ENCODE results near the gene DMBT1. TPM values are rescaled to one million over a fixed set of nuclear protein-coding genes. Genes with fewer than 3 reads are reported as not detected.

DMBT1 gene
- total and polyA plus RNA-seq, 10 of the 15 experiments (the other 5 are each of a cell fraction or from before 2014, with no cell fraction given), result under 0.01 to 0.13 (median 0.03) TPM; not detected in 5

DNA sequence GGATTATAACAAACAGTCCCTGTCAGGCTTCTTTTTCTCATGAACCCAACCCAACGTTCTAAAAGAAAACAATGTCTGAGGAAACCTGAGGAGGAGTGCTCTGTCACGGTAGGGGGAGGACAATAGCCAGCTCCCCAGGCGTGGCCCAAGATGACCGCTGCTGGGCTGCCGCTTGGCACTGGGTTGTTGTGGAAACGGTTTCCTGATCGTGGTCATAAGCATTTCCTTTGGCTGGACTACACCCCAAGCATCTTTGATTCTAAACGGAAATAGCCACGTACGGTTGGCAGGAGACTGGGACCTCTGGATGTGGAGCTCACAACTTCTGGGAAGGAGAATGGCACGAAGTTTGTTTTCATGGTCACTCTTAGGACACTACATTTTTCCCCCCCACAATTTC is 30.4 kb upstream of the DMBT1 start:
- H3K4me2 ChIP-seq (ENCODE audit: control insufficient read depth, insufficient read depth), result no peak overlapping the region
- peaks cover 0 to 3% of the 10 kb centered on the region in 2 experiments; a peak in 3 of 4 replicates for H3K27me3 ChIP-seq (replicated peaks in 1 of 2; ENCODE audit: control insufficient read depth in 2 of 2, insufficient read depth in 2 of 2, low read length in 1 of 2)
- no peak for ATAC-seq
- H3K9me3 ChIP-seq (replicated peaks; ENCODE audit: control insufficient read depth, insufficient read depth, low read length), result no peaks in the 10 kb centered on the region
- no TSS peak for BruUV-seq (replicated peaks)
- no peak for TF ChIP-seq TBL1XR1 (IDR thresholded peaks at IDR 0.05; ENCODE audit: low read depth, low read length)
- no peak for TF ChIP-seq CBX5 (IDR thresholded peaks at IDR 0.05; ENCODE audit: low read depth)
- TF ChIP-seq STAT3 (IDR thresholded peaks at IDR 0.05; ENCODE audit: low read depth, low read length), result no peak
- no peak for TF ChIP-seq CREB1 (IDR thresholded peaks at IDR 0.05; ENCODE audit: low read depth)
- TF ChIP-seq RAD21 (IDR thresholded peaks at IDR 0.05; ENCODE audit: insufficient read depth, low read depth, low read length), result no peak
- TF ChIP-seq SUPT20H (IDR thresholded peaks at IDR 0.05; ENCODE audit: borderline replicate concordance, control insufficient read depth, low read depth, low read length), result no peak
- no peak for TF ChIP-seq SIX5 (IDR thresholded peaks at IDR 0.05; ENCODE audit: low read depth, low read length, severe bottlenecking)
- no peak for TF ChIP-seq ATF7 (IDR thresholded peaks at IDR 0.05; ENCODE audit: low read depth)
- in situ Hi-C loops (cut with MboI), result no loop called here
- H3K4me3 ChIP-seq, result no peak overlapping the region
- WGBS (ENCODE audit: insufficient coverage, insufficient replicate concordance, low lambda C conversion rate, missing lambda C conversion rate), result 5% methylated on average over 11 of the region's 11 CpGs
- ChIA-PET SMC1A (ENCODE audit: uncharacterized antibody, unreplicated experiment) (no interaction called here), POLR2A (no interaction called here), RAD21 (ENCODE audit: unreplicated experiment) (no interaction called here), CTCF (interaction anchor here (0.9 kb wide), 1 partner anchor 35 kb away, joined by 3 read pairs; no protein-coding TSS in a partner anchor)
- H2AFZ ChIP-seq (ENCODE audit: control insufficient read depth, low read depth, low read length), result no peak overlapping the region
- no peaks in the 10 kb centered on the region for H3K4me1 ChIP-seq (ENCODE audit: control insufficient read depth, insufficient read depth, low read length)
- H3K36me3 ChIP-seq (ENCODE audit: control insufficient read depth in 2 of 2, insufficient read depth in 2 of 2, low read length in 1 of 2), result no peaks in the 10 kb centered on the region
- no peak overlapping the region for H3K27ac ChIP-seq (ENCODE audit: control insufficient read depth, insufficient read depth)
- DNase-seq (ENCODE audit: low read depth, low spot score), result no peak
- no peaks in the 10 kb centered on the region for H3K79me2 ChIP-seq (ENCODE audit: control insufficient read depth, insufficient read depth, low read length)
- no peaks in the 10 kb centered on the region for H4K20me1 ChIP-seq (ENCODE audit: control insufficient read depth, insufficient read depth)
- FAIRE-seq, result no peak
- no peak overlapping the region for H3K9ac ChIP-seq (ENCODE audit: control insufficient read depth, insufficient read depth, low read length)
- intact Hi-C loops (cut with micrococcal nuclease; ENCODE audit: unreplicated experiment), result no loop called here

DNA sequence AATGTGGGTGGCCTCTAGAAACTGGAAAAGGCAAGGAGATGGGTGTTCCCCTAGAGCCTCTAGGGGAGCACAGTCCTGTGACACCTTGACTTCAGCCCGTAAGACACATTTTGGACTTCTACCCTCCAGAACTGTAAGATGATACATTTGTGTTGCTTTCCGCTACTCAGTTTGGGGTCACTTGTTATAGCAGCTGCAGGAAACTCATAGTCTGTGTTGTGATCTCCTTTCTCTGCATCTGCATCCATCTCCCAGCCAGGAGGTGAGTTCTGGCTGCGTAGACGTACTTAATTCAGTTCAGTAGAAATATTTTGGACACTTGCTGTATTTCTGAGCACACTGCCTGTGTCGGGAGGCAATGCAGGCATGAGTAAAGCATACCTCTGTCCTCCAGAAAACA is 29.3 kb upstream of the DMBT1 start:
- Histone ChIP-seq H3K4me1 (ENCODE audit: control insufficient read depth, insufficient read depth, low read length) (no peaks in the 10 kb centered on the region), H3K79me2 (ENCODE audit: control insufficient read depth, insufficient read depth, low read length) (no peaks in the 10 kb centered on the region), H3K27me3 (replicated peaks in 1 of 2; ENCODE audit: control insufficient read depth in 2 of 2, insufficient read depth in 2 of 2, low read length in 1 of 2) (peaks cover 0 to under 1% of the 10 kb centered on the region in 2 experiments; a peak in 3 of 4 replicates), H3K36me3 (ENCODE audit: control insufficient read depth in 2 of 2, insufficient read depth in 2 of 2, low read length in 1 of 2) (no peaks in the 10 kb centered on the region), H3K27ac (ENCODE audit: control insufficient read depth, insufficient read depth) (no peak overlapping the region), H3K9me3 (replicated peaks; ENCODE audit: control insufficient read depth, insufficient read depth, low read length) (no peaks in the 10 kb centered on the region), H3K4me3 (no peak overlapping the region), H3K9ac (ENCODE audit: control insufficient read depth, insufficient read depth, low read length) (no peak overlapping the region), H2AFZ (ENCODE audit: control insufficient read depth, low read depth, low read length) (no peak overlapping the region), H4K20me1 (ENCODE audit: control insufficient read depth, insufficient read depth) (no peaks in the 10 kb centered on the region), H3K4me2 (ENCODE audit: control insufficient read depth, insufficient read depth) (no peak overlapping the region)
- intact Hi-C loops (cut with micrococcal nuclease; ENCODE audit: unreplicated experiment), result no loop called here
- POLR2A ChIA-PET, result no interaction called here
- DNase-seq (ENCODE audit: low read depth, low spot score) (no peak), FAIRE-seq (no peak), ATAC-seq (no peak)
- SMC1A ChIA-PET (ENCODE audit: uncharacterized antibody, unreplicated experiment), result no interaction called here
- CTCF ChIA-PET, result interaction anchor here (1.0 kb wide), 1 partner anchor 20 kb away, joined by 3 read pairs; no protein-coding TSS in a partner anchor
- BruUV-seq (replicated peaks), result no TSS peak
- in situ Hi-C loops (cut with MboI), result no loop called here
- RAD21 ChIA-PET (ENCODE audit: unreplicated experiment), result no interaction called here
- 35% methylated on average over 5 of the region's 5 CpGs for WGBS (ENCODE audit: insufficient coverage, insufficient replicate concordance, low lambda C conversion rate, missing lambda C conversion rate)
- TF ChIP-seq, protein P1, sequence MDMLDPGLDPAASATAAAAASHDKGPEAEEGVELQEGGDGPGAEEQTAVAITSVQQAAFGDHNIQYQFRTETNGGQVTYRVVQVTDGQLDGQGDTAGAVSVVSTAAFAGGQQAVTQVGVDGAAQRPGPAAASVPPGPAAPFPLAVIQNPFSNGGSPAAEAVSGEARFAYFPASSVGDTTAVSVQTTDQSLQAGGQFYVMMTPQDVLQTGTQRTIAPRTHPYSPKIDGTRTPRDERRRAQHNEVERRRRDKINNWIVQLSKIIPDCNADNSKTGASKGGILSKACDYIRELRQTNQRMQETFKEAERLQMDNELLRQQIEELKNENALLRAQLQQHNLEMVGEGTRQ (IDR thresholded peaks at IDR 0.05; ENCODE audit: borderline replicate concordance, low read depth, low read length), result no peak
- TF ChIP-seq EZH2 (IDR thresholded peaks at IDR 0.05; ENCODE audit: borderline replicate concordance, control insufficient read depth, low read depth, low read length) (no peak), TARDBP (IDR thresholded peaks at IDR 0.05; ENCODE audit: borderline replicate concordance) (no peak), ZNF207 (IDR thresholded peaks at IDR 0.05; ENCODE audit: borderline replicate concordance) (no peak), ZNF622 (IDR thresholded peaks at IDR 0.05) (no peak), FOXM1 (IDR thresholded peaks at IDR 0.05; ENCODE audit: low read depth, low read length) (no peak), IRF4 (IDR thresholded peaks at IDR 0.05; ENCODE audit: low read depth, low read length) (no peak), RCOR1 (conservative IDR thresholded peaks at IDR 0.05; ENCODE audit: low read depth, low read length) (no peak)
- TF ChIP-seq, protein P2, sequence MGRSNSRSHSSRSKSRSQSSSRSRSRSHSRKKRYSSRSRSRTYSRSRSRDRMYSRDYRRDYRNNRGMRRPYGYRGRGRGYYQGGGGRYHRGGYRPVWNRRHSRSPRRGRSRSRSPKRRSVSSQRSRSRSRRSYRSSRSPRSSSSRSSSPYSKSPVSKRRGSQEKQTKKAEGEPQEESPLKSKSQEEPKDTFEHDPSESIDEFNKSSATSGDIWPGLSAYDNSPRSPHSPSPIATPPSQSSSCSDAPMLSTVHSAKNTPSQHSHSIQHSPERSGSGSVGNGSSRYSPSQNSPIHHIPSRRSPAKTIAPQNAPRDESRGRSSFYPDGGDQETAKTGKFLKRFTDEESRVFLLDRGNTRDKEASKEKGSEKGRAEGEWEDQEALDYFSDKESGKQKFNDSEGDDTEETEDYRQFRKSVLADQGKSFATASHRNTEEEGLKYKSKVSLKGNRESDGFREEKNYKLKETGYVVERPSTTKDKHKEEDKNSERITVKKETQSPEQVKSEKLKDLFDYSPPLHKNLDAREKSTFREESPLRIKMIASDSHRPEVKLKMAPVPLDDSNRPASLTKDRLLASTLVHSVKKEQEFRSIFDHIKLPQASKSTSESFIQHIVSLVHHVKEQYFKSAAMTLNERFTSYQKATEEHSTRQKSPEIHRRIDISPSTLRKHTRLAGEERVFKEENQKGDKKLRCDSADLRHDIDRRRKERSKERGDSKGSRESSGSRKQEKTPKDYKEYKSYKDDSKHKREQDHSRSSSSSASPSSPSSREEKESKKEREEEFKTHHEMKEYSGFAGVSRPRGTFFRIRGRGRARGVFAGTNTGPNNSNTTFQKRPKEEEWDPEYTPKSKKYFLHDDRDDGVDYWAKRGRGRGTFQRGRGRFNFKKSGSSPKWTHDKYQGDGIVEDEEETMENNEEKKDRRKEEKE (IDR thresholded peaks at IDR 0.05), result no peak

All from GM12878 (cell line).